Stimulated activated naive CD8-positive, alpha-beta T cell treated with anti-CD3 and anti-CD28 coated beads, Interleukin-15, Interleukin-2, amounts not matched to agents 100 U/mL and 50 U/mL, for 24 hours (primary cell): Measurements from ENCODE around the gene NPY4R.
"Not testable (repeated sequence)": the region's sequence is repeated elsewhere in the genome, so short reads cannot be mapped to it uniquely, and the experiment has no call there.

Experiments
- ATAC-seq: fragments of 150-1000 bp; cut with Tn5 transposase; one replicate; pipeline ENCODE4 v1.10.0; 2021
- DNase-seq: peaks from one replicate; pipeline ENCODE4 v3.0.0; 2021

The NPY4R gene

GRCh38 chr10:46455992-46456391 is 9.8 kb downstream of the NPY4R start:
- not testable (repeated sequence) for ATAC-seq, DNase-seq

- ATAC-seq, DNase-seq: not testable (repeated sequence)
Observed at GRCh38 chr10:46451365-46451764, 14.4 kb downstream of the NPY4R start.

- DNase-seq, ATAC-seq: not testable (repeated sequence)
Observed at GRCh38 chr10:46450829-46451228, 14.9 kb downstream of the NPY4R start.

- ATAC-seq, DNase-seq: not testable (repeated sequence)
Observed at GRCh38 chr10:46447439-46447838, 18.3 kb downstream of the NPY4R start.

GRCh38 chr10:46445389-46446122 is 20.2 kb downstream of the NPY4R start:
- ATAC-seq, DNase-seq: not testable (repeated sequence)

GRCh38 chr10:46443422-46443821 is 22.3 kb downstream of the NPY4R start:
- DNase-seq, ATAC-seq: not testable (repeated sequence)

GRCh38 chr10:46442706-46443275 is 23.0 kb downstream of the NPY4R start:
- ATAC-seq, DNase-seq: not testable (repeated sequence)

GRCh38 chr10:46441837-46442278 is 23.9 kb downstream of the NPY4R start:
- DNase-seq, ATAC-seq: not testable (repeated sequence)

GRCh38 chr10:46440942-46441341 is 24.8 kb downstream of the NPY4R start:
- not testable (repeated sequence) for DNase-seq, ATAC-seq

- not testable (repeated sequence) for DNase-seq, ATAC-seq
Observed at GRCh38 chr10:46423550-46423949, 42.2 kb downstream of the NPY4R start.

- ATAC-seq, DNase-seq: not testable (repeated sequence)
Observed at GRCh38 chr10:46419570-46420379, 46.0 kb downstream of the NPY4R start.

GRCh38 chr10:46418283-46418682 is 47.5 kb downstream of the NPY4R start:
- not testable (repeated sequence) for ATAC-seq, DNase-seq

- not testable (repeated sequence) for ATAC-seq, DNase-seq
Observed at GRCh38 chr10:46415291-46415690, 50.5 kb downstream of the NPY4R start.

GRCh38 chr10:46412665-46413064 is 53.1 kb downstream of the NPY4R start:
- ATAC-seq, DNase-seq: not testable (repeated sequence)

- ATAC-seq, DNase-seq: not testable (repeated sequence)
Observed at GRCh38 chr10:46411123-46411522, 54.6 kb downstream of the NPY4R start.
